GM19328 (cell line): Measurements from ENCODE around the gene FOXP2.
"Not testable (repeated sequence)": the region's sequence is repeated elsewhere in the genome, so short reads cannot be mapped to it uniquely, and the experiment has no call there.

Experiments used
- ATAC-seq: cut with Tn5 transposase; IDR thresholded peaks from one replicate; pipeline ENCODE4 v1.9.1; 2021; ENCODE audit warnings: mild to moderate bottlenecking, moderate library complexity; ENCODE audit not compliant: unreplicated experiment

The FOXP2 gene

DNA sequence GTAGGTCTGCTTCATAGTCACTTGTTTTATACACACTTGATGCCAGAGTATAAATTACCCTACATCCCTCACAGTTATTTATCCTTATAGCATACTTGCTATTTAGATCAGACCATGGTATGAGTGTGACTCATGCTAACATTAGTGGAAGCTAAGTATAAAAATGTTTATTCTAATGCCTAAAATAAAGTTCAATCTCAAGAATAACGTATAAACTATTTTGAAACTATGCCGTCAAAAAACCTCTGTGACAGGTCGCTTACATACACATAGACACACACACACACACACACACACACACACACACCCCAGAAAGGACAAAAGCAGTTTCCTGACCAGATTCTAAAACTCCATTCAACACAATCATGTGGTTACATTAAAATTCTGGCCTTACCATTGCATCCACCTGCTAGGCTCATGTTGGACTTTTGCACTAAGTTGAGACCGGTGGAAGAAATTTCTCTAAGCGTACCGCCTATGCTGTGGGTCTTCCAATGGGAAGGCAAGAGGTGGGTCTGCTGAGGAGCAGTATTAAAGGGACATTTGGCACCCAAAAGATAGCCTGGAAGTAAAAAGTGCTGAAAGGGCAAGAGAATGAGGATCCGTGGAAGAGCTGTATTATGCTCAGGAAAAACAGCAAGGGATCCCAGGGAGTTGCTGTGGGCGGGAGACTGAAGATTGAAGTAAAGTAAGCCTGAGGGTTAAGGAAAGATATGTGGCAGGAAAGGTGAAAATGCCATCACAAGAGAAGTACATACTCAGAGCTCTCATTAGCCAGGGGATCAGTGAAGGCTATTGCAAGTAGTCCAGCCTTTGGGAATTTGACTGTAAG is 5.0 kb downstream of the FOXP2 start:
- no peak for ATAC-seq

GRCh38 chr7:114422507-114423501 is 8.2 kb downstream of the FOXP2 start:
- ATAC-seq, result no peak

- no peak for ATAC-seq
These were observed 11.8 kb downstream of the FOXP2 start for GRCh38 chr7:114426382-114426781.

DNA sequence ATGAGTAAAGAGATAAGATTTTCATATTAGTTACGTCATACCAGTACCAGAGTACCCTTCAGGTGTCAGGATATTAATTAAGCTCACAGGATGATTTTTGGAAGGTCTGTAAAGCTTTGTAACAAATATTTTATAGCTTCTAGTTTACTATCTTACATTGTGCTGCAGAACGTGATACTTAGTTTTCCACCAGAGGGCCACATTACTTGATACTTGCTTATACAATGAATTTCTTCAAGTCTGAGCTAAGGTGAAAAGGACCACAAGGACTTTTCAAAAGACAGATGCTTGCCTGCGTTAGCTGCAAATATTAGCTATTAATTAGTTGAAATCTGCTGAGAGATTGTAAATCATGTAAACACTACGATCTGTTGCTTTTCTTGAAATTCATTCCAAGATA is 12.2 kb downstream of the FOXP2 start:
- no peak for ATAC-seq

GRCh38 chr7:114428211-114428610 is 13.6 kb downstream of the FOXP2 start:
- ATAC-seq, result no peak

DNA sequence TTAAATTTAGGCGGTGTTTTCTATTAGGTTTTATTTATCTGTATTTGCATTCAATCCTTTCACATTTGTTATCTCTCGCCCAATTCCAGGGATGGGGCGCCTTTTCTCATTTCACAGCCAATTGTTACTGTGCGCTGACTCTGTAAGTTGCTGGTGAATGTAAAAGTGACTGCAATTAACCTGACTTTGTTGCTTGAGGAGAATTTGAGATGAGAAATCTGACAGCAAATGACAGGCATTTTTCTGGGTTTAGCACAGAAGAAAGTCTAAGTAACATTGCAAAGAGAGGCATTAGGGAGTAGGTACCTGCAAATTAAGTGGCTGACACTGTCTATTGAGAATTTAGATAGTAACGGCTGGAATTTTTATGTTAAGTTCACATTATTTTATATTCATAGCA is 16.6 kb downstream of the FOXP2 start:
- no peak for ATAC-seq

GRCh38 chr7:114432061-114432460 is 17.4 kb downstream of the FOXP2 start:
- ATAC-seq, result no peak

GRCh38 chr7:114432703-114433102 is 18.1 kb downstream of the FOXP2 start:
- ATAC-seq, result no peak

- no peak for ATAC-seq
These were observed 25.0 kb downstream of the FOXP2 start for GRCh38 chr7:114439581-114439980.

- ATAC-seq, result not testable (repeated sequence)
These were observed 26.3 kb downstream of the FOXP2 start for GRCh38 chr7:114440927-114441326.

GRCh38 chr7:114444196-114444595 is 29.6 kb downstream of the FOXP2 start:
- ATAC-seq, result no peak

DNA sequence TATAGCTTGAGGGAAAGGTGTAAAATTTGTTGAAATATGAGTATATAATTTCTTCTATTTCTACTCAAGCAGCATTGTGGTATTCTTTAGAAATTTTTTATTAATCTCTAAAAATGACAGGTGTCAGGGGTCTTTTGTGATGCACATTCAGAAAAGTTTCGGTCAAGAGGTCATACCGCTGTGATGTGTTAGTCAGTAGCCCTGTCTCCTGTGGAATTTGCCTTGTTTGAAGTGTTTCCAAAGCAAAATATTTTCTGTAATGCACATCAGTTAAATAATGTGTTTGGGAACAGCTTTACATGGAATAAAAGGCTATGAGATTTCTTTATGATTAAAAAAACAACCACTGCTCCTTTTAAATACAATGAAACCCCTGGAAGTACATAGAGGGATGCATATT is 35.8 kb downstream of the FOXP2 start:
- ATAC-seq, result no peak

DNA sequence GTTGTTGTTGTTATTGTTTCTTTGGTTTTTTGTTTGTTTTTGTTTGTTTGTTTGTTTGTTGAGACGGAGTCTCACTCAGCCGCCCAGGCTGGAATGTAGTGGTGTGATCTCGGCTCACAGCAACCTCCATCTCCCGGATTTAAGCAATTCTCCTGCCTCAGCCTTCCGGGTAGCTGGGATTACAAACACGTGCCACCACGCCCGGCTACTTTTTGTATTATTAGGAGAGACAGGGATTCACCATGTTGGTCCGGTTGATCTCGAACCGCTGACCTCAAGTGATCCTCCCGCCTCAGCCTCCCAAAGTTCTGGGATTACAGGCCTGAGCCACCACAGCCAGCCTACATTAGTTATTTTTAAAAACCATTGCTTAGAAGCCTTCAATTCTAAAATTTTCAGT is 45.0 kb downstream of the FOXP2 start:
- ATAC-seq, result no peak

DNA sequence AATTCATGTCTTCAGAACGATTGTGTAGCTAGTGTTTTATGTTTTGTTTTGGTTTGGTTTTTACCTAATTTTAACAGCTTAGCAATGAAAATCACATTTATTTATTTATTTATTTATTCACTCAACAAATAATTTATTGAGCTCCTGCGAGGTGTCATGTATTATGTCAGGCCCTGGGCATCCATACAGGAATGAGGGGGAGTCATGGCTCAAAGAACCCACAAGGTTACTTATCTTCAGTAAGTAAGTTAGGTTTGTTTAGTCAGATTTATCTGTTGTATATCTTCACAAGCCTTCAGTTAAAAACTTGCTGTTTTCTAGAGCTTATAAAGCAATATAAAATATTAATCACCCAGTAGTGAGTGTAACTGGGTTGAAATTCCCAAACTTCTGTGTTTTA is 45.4 kb downstream of the FOXP2 start:
- no peak for ATAC-seq

- no peak for ATAC-seq
These were observed 52.3 kb downstream of the FOXP2 start for GRCh38 chr7:114466917-114467316.

DNA sequence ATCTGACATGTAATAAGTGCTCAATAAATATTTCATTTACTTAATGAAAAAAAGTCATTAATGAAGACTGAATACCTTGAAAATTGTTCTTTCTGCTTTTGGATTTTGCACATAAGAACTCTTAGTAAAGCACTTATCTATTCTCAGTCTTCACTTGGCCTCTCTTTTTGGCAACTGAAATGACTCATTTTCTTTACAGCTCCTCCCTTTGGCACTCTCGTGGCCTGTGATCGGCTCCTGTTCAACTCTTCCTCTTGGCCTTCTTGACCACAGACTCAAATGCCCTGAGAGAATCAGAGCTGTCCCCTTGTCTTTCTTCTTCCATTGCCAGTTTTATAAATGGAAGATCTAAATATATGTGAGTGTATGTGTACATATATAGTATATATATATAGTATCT is 54.2 kb downstream of the FOXP2 start:
- no peak for ATAC-seq

- no peak for ATAC-seq
These were observed 58.4 kb downstream of the FOXP2 start for GRCh38 chr7:114472896-114473512.

GRCh38 chr7:114478384-114478783 is 63.8 kb downstream of the FOXP2 start:
- no peak for ATAC-seq

GRCh38 chr7:114481999-114482398 is 67.4 kb downstream of the FOXP2 start:
- ATAC-seq, result no peak

DNA sequence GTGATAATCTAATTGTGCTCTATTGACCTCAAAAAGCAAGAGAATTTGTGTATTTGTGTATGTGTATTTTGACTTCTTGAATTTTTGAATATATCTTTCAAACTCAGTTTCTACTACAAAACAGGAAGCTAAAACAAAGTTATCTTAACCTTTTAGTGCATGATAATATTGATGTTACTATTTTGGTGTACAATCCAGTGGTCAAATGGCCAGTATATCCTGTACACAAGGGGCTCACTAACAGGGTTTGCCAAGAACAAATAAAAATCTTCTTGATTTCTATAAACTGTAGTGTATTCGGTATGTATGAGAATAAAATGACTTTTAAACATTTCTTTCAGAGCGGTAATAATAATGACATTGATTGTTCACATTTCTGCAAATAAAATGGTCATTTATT is 69.6 kb downstream of the FOXP2 start:
- no peak for ATAC-seq

GRCh38 chr7:114487174-114487573 is 72.6 kb downstream of the FOXP2 start:
- ATAC-seq, result no peak
